Stimulated activated CD8-positive, alpha-beta memory T cell treated with anti-CD3 and anti-CD28 coated beads, Interleukin-4, amount 100 ng/mL, for 48 hours (primary cell): ENCODE results near the gene RTL10.

ENCODE experiments used
- DNase-seq: peaks from one replicate; pipeline ENCODE4 v3.0.0-alpha.2; 2020

RTL10 gene

DNA sequence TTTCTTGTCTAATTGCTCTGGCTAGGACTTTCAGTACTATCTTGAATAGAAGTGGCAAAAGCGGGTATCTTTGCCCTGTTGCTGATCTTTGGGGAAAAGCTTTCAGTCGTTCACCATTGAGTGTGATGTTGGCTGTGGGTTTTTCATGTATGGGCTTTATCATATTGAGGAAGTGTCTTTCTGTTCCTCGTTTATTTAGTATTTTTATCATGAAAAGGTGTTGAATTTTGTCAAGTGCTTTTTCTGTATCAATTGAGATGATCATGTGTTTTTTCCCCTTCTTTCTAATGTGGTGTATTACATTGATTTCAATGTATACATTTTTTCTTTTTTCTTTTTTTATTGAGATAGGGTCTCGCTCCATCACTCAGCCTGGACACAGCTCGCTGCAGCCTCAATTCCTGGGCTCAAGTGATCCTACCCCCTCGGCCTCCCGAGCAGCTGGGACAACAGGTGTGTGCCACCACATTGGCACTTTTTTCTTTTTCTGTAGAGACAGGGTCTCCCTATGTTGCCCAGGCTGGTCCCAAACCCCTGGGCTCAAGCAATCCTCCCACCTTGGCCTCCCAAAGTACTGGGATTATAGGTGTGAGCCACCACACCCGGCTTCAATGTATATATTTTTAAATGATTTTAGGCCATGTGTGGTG lies 5.3 kb upstream of the RTL10 start:
- DNase-seq, result peak; percentile 10

- DNase-seq, result no peak
Observed at GRCh38 chr22:19857382-19857781, 2.7 kb upstream of the RTL10 start.

GRCh38 chr22:19855504-19856409 lies 1.1 kb upstream of the RTL10 start:
- peak; percentile 78 for DNase-seq

DNA sequence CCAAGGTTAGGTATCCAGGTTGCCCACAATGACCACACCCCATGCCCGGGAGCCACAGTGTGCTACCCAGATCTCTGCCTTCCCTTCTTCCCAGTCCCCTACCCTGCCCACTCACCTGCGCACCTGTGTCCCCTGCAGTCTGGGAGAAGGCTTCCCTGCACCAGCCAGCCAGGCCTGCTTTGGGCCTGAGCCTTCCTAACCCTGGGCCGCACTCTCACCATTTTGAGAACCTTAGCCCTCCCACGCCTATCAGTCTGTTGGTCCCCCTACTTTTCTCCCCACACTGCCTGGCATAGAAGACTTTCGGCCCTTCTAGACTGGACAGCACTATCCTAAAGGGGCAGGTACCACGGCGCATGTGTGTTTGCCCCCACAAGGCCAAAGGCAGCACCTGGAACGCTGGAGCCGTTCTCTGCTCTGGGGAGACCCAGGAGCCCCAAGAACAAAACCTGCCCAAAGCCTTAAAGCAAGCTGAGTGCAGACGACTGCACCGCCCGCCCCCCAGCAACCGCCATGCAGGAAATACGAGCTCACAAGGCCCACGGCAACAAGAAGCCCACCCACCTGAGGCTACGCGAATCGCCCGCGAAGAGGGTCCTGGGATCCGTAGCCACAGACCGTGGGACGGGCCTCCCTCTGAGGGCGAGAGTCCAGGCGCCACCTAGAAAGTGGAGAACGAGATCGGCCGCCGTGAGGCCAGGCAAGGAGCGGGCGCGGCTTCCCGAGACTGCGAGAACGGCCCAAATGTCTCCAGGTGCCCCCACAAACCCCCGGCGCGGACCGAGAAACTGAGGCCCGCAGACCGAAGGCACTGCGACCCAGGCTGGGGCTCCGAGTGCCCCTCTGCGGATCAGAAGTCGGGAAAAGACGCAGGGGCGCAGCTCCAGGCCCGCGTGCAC lies 546 bp downstream of the RTL10 start:
- peak; percentile 39 for DNase-seq

- DNase-seq, result no peak
Observed at GRCh38 chr22:19853058-19853878, 1.4 kb downstream of the RTL10 start.

- no peak for DNase-seq
Observed at GRCh38 chr22:19852177-19852781, 2.4 kb downstream of the RTL10 start.

DNA sequence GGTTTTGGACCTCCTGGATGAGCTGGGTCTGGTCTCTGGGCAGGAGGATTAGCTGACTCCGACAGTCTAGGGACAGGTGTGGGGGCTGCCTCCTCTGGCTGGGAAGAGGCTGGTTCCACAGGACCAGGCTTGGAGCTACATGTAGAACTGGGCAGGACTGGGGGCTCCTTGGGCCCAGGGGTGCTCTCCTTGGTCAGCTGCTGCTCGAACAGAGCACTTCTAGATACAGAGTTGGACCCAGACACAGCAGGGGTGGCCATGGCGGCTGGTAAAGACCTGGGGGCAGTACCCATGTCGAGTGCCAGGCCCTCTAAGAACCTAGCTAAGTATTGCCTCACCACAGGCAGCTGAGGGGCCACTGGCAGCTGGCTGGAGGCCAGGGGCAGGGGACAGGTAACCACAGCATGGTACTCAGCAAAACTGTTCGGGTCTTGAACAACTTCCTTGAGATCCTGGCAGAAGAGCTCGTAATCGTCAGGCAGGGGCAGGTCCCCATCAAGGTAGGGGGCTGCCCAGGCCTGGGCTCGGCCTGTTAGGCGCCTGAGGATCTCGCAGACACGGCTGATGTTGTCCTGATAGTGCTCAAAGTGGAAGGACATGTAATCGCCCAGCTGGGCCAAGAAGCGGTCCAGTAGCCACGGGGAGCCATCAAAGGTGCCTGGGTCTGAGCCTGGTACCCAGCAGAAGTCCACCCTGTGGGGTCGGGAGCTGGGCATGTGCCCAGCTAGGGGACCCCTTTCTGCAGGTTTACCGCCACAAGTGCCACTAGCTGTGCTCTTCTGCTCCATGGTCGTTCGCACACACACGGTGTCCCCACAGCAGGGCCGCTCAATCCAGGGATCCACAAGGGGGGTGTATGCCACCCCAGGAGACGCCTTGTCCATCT lies 3.1 kb downstream of the RTL10 start:
- DNase-seq, result no peak

GRCh38 chr22:19850763-19851109 lies 3.9 kb downstream of the RTL10 start:
- no peak for DNase-seq

- no peak for DNase-seq
Observed at GRCh38 chr22:19849835-19850762, 4.6 kb downstream of the RTL10 start.

GRCh38 chr22:19848298-19849224 lies 6.1 kb downstream of the RTL10 start:
- peak; percentile 39 for DNase-seq

- DNase-seq, result no peak
Observed at GRCh38 chr22:19847345-19847632, 7.4 kb downstream of the RTL10 start.

GRCh38 chr22:19846620-19847344 lies 7.9 kb downstream of the RTL10 start:
- DNase-seq, result no peak

GRCh38 chr22:19845054-19845722 lies 9.5 kb downstream of the RTL10 start:
- DNase-seq, result no peak

DNA sequence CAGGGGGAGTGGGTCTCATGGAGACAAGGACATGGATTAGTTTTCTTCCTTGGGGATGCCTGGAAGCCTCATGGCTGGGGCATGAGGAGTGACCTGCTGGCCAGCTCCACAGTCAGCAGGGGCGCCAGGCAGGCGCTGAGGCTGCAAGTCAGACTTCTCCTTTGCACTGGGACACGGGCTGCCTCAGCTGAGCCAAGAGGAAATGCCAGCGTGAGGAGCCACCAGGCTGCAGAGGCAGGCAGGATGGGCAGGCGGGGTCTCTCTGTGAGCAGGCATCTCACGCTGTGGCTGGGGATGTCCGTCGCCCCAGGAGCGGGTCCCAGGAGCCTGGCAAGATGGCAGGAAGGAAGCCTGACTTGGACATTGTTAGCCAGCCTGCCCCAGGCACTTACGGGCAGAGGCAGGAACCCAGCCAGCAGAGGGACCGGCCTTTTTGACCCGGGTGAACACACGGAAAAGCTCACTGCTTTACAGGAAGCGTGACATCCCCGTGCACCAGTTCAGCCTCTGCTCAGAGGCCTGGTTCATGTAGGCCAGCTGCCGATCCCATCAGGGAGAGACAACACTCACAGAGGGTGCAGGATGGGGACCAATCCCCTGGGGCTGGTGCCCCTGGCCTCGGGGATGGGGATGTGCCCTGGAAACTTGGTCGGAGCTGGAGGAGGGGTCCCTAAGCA lies 10.2 kb downstream of the RTL10 start:
- DNase-seq, result no peak

GRCh38 chr22:19843857-19844376 lies 10.8 kb downstream of the RTL10 start:
- DNase-seq, result no peak

DNA sequence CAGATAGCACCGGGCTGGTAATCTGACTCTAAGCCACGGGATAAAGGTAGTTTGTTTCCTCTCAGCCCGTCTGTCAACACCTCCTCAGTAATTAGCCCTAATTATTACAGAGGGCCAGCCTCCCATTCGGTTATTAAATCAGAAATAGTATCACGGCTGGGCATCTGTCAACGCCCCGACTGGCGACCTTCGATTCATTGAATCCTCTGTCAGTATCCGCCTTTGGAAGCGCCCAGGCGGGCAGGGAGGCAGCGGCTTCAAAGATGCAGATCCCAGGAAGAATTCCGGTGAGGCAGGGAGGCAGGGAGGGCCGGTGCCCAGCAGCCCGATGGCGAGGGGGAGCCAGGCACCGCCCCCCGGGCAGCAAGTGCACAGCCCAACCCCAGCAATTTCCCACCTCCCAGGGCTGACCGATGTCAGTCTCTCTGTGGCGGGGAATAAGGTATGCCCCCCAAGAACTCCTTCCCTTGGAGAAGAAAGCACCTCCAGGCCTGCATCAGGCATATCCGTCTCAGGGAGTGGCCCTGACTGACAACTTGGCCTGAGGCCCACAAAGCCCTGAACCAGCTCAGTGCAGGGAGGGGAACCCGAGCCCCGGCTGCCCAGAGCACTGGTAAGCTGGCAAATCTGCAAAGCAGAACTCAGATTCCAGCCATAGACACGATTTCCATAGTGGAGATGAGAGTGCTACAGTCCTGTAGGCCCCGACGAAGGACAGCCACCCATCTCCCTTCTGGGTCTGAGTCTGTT lies 11.4 kb downstream of the RTL10 start:
- DNase-seq, result no peak
